Middle frontal gyrus (tissue), 1 donor: ENCODE data around the gene SLC6A15.

Experiments
- DNase-seq: peaks from one replicate; pipeline ENCODE4 v3.0.0-alpha.2; 2015; ENCODE audit warnings: low spot score; ENCODE audit errors: extremely low spot score

Gene SLC6A15

DNA sequence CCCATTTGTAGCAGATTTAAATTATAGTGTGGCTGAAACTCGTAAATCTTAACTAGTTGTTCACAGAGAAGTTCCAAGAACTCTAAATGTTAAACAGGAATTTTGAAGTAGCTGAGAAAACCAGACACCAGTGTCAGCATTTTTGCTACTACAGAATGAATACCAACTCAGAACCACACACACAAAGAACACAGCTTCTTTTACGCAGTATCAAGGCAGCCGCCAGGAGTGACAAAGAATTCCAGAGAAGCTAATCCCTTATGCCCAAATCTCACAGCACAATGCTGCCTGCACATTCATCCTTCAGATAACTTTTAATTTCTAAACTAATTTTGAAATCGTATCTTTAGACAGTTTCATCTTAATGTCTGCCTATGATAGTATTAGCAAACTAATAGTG, 37.4 kb downstream of the SLC6A15 start:
- no peak for DNase-seq

DNA sequence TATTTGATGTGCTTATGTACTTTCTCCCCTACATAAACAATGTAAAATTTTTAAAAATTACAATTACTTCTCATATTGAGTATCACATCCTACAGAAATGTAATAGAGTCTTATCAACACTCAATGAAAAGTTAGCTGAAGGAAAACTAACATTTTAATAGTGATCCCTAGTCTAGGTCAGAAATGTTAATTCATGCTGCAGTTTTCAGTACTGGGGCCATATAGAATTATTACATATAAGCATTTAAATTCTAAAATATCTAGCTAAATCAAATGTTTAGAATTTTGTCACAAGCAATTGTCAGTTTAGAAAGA, 37.8 kb downstream of the SLC6A15 start:
- no peak for DNase-seq

- peak; percentile 65 for DNase-seq
Observed at GRCh38 chr12:84874125-84874824, 38.3 kb downstream of the SLC6A15 start.

DNA sequence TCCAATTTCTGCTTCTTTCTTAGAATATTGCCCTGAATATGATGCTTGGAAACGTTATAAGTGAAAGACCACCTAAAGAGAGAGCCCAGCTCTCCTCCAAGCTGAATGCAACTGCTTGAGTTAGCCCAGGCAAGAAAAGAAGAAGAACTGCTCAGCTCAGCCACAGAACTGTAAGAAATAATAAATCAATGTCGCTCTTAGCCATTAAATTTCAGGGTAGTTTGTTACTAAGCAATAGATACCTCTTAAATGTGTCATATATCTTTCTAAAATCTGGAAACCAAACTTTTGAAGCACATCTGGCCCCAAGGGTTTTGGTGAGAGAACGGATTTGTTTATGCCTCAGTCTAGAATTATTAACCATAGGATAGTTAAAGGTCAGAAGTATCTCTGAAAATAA, 50.4 kb downstream of the SLC6A15 start:
- DNase-seq, result no peak

GRCh38 chr12:84860718-84861117, 51.9 kb downstream of the SLC6A15 start:
- DNase-seq, result no peak

- DNase-seq, result no peak
Observed at GRCh38 chr12:84858796-84859195, 53.8 kb downstream of the SLC6A15 start.

DNA sequence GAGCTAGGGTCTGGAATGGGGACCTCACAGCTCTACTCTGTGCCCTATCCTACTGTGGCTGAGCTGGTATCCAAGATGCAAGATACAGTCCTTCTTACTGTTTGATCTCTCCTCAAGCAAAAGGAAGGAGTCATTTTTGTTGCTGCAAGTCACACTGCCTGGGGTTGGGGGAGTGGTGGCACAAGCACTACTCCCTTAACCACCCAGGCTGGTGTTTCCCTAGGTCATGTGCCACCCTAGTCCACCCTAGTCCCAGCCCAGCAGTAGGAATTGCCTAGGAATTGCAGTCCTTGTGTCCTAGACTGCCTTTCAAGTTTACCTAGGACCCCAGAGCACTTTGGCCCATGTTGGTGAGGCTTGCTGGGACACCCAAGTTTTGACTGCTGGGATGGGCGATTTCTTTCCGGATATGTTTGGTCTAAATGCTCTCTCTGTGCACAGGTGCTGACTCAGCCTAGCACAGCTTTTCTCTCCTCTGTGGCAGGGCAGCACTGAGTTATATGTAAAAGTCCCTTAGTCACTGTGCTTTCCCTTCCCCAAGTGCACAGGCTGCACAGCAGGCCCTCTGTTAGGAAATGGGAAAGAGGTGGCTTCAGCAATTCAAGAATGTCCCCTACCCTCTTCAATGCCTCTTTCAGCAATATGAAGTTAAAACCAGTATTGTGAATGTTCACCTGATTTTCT, 54.9 kb downstream of the SLC6A15 start:
- no peak for DNase-seq

DNA sequence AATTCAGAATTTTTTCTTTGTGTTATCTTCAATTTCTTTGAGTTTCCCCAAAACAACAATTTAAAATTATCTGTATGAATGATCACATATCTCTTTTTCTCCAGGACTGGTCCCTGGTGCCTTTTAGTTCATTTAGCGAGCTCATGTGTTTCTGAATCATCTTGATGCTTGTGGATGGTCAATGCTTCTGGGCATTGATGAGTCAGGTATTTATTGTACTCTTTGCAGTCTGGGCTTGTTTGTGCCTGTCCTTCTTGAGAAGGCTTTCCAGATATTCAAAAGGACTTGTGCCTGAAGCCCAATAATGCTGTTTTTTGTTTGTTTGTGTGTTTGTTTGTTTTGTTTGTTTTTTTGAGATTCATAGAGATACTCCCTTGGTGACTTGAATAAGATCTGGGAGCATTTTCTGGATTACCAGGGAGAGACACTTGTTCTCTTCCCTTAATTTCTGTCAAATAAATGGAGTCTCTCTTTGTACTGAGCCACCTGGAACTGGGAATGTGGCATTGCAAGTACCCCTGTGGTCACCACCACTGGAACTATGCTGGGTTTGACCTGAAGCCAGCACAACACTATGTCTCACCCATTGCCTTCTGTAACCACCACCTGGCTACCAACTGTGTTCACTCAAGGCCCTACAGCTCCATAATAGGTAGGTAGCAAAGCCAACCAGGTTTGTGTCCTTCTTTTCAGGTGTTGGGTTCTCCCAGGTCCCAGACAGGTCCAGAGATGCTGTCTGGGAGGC, 56.3 kb downstream of the SLC6A15 start:
- no peak for DNase-seq

GRCh38 chr12:84843593-84844144, 68.9 kb downstream of the SLC6A15 start:
- DNase-seq, result no peak

- DNase-seq, result peak; percentile 12
Observed at GRCh38 chr12:84842406-84843013, 70.1 kb downstream of the SLC6A15 start.

DNA sequence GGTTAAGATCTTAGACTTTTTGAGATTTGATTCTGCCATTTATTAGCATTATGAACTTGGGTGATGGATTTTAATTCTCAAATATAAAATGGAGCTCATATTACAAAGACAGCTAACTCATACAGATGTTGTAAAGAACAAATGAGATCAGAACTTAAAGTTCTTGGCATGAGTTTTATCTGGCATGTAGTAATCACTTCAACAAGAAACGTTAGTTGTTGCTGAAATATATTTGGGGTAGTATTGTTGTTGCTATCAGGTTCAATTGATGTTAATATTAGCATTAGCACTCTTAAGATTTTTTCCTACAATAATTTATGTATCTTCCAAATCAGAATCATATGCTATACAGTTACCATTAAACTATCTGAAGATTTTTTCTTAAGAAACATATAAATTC, 71.0 kb downstream of the SLC6A15 start:
- DNase-seq, result no peak

GRCh38 chr12:84840356-84840755, 72.2 kb downstream of the SLC6A15 start:
- DNase-seq, result no peak

- no peak for DNase-seq
Observed at GRCh38 chr12:84826925-84827324, 85.7 kb downstream of the SLC6A15 start.

- no peak for DNase-seq
Observed at GRCh38 chr12:84825149-84825548, 87.5 kb downstream of the SLC6A15 start.

- DNase-seq, result no peak
Observed at GRCh38 chr12:84822525-84822924, 90.1 kb downstream of the SLC6A15 start.

GRCh38 chr12:84816916-84817695, 95.5 kb downstream of the SLC6A15 start:
- DNase-seq, result no peak

- no peak for DNase-seq
Observed at GRCh38 chr12:84814664-84815245, 97.8 kb downstream of the SLC6A15 start.

- DNase-seq, result no peak
Observed at GRCh38 chr12:84813780-84814663, 98.6 kb downstream of the SLC6A15 start.

GRCh38 chr12:84811291-84811690, 101.3 kb downstream of the SLC6A15 start:
- DNase-seq, result no peak

- DNase-seq, result no peak
Observed at GRCh38 chr12:84810611-84811010, 102.0 kb downstream of the SLC6A15 start.
